GM18868 (cell line): ENCODE results near the gene MOB2.

Experiments used
- ATAC-seq: cut with Tn5 transposase; IDR thresholded peaks from one replicate; pipeline ENCODE4 v1.9.1; 2021; ENCODE audit warnings: mild to moderate bottlenecking, moderate library complexity; ENCODE audit not compliant: unreplicated experiment

The MOB2 gene

DNA sequence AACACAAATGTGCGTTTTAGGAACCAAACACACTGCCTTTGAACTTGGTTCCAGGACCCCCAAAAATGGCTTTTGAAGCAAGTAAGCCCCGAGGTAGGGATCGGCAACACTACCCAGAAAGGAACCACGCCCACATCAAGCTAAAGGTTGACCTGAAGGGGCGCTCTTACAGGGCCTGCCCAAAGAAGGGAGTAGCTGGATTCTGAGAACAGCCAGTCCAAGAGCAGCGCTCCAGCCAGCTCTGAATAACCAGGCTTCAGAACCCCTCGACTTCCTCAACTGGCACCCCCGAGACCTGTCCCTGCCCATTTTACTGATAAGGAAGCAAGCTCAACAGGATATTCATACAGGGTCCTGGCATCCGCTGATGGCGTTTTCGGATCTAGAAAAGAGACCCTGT is 18.9 kb upstream of the MOB2 start:
- no peak for ATAC-seq

GRCh38 chr11:1504581-1505290 is 18.2 kb upstream of the MOB2 start:
- no peak for ATAC-seq

GRCh38 chr11:1504138-1504537 is 17.6 kb upstream of the MOB2 start:
- ATAC-seq, result no peak

DNA sequence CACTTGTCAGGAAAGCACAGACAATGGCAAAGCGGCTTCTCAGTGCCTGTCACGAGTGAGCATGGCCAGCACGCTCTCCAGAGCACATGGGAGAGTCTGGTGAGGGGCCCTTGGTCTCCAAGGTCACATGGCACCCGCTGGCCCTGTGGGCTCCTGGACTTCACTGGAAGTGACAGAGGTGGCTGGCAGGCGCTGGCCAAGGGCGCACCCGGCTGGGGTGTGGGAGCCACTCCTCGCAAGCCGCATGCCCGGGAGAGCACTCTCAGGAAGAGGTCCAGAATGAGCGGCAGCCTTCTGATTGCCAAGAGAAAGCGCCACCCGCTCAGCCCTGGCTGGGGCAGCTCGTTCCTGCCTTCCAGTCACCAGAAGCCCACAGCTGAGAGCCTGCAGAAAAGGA is 17.1 kb upstream of the MOB2 start:
- no peak for ATAC-seq

- no peak for ATAC-seq
These were observed 16.6 kb upstream of the MOB2 start for GRCh38 chr11:1502954-1503707.

DNA sequence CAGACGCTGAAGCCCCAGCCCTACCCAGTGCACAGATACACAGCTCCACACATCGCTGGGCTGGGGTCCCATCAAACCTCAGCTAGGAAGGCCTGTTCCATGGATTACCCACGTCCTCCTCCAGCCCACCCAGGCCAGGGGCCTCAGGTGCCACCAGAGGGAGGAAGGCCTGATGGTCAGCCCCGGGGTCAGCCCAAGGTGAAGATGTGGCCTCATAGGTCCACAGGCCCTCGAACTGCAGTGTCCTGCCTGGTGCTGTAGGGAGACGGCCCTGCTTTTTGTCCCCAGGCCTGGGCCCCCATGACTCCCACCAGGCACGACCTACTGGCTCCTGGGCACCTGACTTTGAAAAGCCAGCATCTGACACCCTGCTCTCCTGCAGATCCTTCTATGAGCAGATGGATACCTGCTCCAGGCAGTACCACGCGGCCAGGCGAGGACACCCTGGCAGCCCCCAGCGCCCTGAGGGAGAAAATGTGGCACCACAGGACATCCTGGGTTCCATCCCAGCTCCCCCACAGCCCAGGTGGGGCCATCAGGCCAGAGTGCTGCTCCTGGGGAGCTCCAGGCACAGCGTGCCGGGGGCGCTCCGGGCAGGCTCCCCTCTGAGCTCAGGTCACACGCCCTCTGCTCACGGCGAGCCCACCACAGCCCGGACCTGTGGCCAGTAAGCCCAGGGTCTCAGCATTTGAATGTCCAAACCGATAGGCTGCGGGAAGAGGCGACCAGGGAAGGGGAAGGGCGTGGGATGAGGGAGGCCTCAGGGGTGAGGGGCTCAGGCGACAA is 15.8 kb upstream of the MOB2 start:
- ATAC-seq, result no peak

- no peak for ATAC-seq
These were observed 15.0 kb upstream of the MOB2 start for GRCh38 chr11:1501421-1502167.

GRCh38 chr11:1500466-1501420 is 14.2 kb upstream of the MOB2 start:
- ATAC-seq, result no peak

- ATAC-seq, result no peak
These were observed 13.3 kb upstream of the MOB2 start for GRCh38 chr11:1499899-1500298.

- no peak for ATAC-seq
These were observed 12.8 kb upstream of the MOB2 start for GRCh38 chr11:1499261-1499890.

GRCh38 chr11:1498262-1498661 is 11.7 kb upstream of the MOB2 start:
- no peak for ATAC-seq

- ATAC-seq, result no peak
These were observed 11.0 kb upstream of the MOB2 start for GRCh38 chr11:1497600-1497999.

DNA sequence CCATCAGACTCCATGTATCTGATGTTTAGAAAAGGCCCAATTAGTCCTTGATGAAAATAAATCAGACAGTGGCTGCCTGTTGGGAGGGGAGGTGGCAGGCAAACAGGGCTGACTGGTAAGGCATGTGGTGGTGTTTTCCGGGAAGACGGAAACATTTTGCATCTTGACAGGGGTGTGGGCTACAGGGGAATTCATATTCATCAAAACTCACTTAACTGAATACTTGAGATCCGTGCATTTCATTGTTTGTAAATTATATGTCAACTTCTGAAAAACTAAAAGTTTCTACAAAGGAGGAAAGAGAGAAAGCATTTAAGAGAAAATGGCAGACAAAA is 10.1 kb upstream of the MOB2 start:
- no peak for ATAC-seq

DNA sequence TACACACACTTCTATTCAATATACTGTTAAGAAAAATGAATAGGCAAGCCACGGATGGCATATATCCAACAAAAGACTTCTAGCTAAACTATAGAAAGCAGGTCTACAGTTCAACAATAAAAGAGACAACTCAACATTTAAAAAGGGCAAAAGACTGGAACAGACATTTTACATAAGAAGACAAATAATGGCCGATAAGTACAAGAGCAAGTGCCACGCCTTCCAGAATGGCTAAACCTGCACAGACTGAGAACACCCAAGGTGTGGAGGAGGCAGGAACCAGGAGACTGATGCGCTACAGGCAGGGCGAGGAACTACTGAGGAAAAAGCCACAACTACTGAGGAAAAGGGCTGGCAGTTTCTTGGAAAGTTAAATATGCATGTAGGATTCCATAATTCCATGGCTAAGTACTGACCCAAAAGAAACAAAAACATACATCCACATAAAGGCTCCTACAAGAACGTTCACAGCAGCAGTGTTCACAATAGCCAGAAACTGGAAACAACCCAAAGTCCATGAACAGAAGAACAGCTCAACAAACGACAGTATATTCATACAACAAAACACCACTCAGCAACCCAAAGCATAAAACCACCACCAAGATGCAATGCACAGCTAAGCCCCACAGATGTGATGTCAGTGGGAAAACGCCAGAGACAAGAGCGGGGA is 9.6 kb upstream of the MOB2 start:
- no peak for ATAC-seq

- ATAC-seq, result no peak
These were observed 8.1 kb upstream of the MOB2 start for GRCh38 chr11:1494650-1495049.

- ATAC-seq, result no peak
These were observed 7.2 kb upstream of the MOB2 start for GRCh38 chr11:1493650-1494244.

DNA sequence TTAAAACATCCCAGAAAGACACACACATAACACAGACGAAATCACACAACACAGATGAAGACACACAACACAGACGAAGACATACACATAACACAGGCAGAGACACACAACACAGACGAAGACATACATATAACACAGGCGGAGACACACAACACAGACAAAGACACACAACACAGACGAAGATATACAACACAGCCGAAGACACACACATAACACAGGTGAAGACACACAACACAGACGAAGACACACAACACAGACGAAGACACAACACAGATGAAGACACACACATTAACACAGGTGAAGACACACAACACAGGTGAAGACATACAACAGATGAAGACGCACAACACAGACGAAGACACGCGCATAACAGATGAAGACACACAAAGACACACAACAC is 4.8 kb upstream of the MOB2 start:
- no peak for ATAC-seq

DNA sequence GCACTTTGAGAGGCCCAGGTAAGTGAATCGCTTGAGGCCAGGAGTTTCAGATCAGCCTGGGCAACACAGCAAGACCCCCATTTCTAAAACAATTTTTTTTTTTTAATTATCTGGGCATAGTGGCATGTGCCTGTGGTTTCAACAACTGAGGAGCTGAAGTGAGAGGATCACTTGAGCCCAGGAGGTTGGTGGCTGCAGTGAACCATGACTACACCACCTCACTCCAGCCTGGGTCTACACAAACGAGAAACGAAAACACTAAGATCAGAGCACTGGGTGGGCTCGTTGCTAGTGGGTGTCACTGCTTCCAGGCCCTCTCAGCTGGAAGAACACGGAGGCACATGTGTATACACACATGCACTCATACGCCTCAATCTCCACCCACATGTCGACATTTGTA is 4.1 kb upstream of the MOB2 start:
- no peak for ATAC-seq
